HUES48 (cell line): ENCODE measurements around the gene CACNG4.

Experiments
- H3K27ac ChIP-seq: one replicate; pipeline ENCODE4 v1.7.0; 2013; ENCODE audit warnings: low read depth, low read length, inconsistent platforms
- H3K27me3 ChIP-seq: 2 replicates; pipeline ENCODE4 v1.6.1; 2013; ENCODE audit warnings: mild to moderate bottlenecking, low read length; ENCODE audit not compliant: control insufficient read depth, insufficient read depth
- H3K36me3 ChIP-seq: 2 replicates; pipeline ENCODE4 v1.6.1; 2013; ENCODE audit warnings: low read length; ENCODE audit not compliant: control insufficient read depth, insufficient read depth
- H3K4me1 ChIP-seq: 2 replicates; pipeline ENCODE4 v1.6.1; 2013; ENCODE audit warnings: mild to moderate bottlenecking, low read length; ENCODE audit not compliant: control insufficient read depth, insufficient read depth
- H3K4me3 ChIP-seq: 2 replicates; pipeline ENCODE4 v1.5.1; 2013; ENCODE audit warnings: mild to moderate bottlenecking, low read depth, low read length
- H3K9ac ChIP-seq: 2 replicates; pipeline ENCODE4 v1.6.1; 2013; ENCODE audit warnings: mild to moderate bottlenecking, low read depth, low read length, moderate library complexity
- H3K9me3 ChIP-seq: 2 replicates; pipeline ENCODE4 v1.6.1; 2013; ENCODE audit warnings: low read length; ENCODE audit not compliant: control insufficient read depth, insufficient read depth

Gene CACNG4

DNA sequence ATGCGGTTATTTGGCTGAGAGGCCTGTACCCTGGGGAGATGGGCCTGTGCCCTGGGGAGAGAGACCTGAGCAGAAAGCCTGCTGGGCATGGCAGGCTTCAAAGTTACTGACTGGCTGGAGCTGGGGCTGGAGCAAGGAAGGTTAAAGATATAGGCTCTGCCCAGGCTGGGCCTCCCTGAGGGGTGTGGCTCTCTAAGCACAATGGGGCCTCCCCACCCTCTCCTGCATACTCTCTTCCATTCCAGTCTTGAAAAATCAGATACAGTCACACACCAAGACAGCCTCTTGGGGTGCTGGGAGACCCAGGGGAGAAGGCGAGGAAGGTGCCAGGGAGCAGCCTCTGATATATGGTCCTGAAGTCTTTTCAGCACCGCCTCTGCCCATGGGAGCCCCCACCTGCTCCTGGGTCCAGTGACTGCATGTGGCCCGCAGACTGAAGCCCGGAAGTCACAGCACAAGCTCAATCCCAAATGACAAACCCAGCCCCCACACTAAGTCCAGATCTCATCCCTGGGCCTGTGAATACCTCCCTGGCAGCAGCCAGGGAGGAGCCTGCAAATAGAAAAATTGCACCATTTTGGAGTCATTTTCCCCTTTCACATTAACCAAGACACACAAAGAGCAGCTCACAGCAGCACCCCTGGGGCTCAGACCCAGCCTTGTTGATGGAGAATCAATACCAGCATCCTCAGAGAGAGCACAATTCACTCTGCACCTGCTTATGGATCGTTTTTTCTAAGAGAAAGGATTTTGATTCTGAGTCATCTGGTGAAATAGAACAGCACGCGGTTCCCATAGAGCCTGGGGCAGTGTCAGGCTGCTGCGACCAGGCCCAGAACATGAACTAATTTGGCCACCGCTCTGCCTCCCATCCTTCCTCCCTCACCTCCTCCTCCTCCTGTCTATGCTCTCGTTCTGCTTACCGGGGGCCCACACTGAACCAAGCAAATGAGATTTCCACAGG, 54.2 kb downstream of the CACNG4 start:
- Histone ChIP-seq H3K27ac (no peak overlapping the region), H3K9ac (no peak overlapping the region), H3K9me3 (no peaks in the 10 kb centered on the region), H3K36me3 (no peaks in the 10 kb centered on the region), H3K4me1 (no peaks in the 10 kb centered on the region; the same call in 1 of the 2 replicates), H3K4me3 (no peak overlapping the region), H3K27me3 (no peaks in the 10 kb centered on the region)

- Histone ChIP-seq H3K4me3 (no peak overlapping the region), H3K27ac (no peak overlapping the region), H3K9ac (no peak overlapping the region), H3K9me3 (no peaks in the 10 kb centered on the region), H3K27me3 (no peaks in the 10 kb centered on the region), H3K4me1 (no peaks in the 10 kb centered on the region), H3K36me3 (no peaks in the 10 kb centered on the region)
Observed at GRCh38 chr17:67019809-67020208, 55.3 kb downstream of the CACNG4 start.

- Histone ChIP-seq H3K4me1 (no peaks in the 10 kb centered on the region), H3K27me3 (no peaks in the 10 kb centered on the region), H3K27ac (no peak overlapping the region), H3K9me3 (no peaks in the 10 kb centered on the region), H3K36me3 (no peaks in the 10 kb centered on the region), H3K4me3 (no peak overlapping the region), H3K9ac (no peak overlapping the region)
Observed at GRCh38 chr17:67020293-67020766, 55.8 kb downstream of the CACNG4 start.

GRCh38 chr17:67021196-67021595, 56.7 kb downstream of the CACNG4 start:
- Histone ChIP-seq H3K27ac (no peak overlapping the region), H3K4me1 (no peaks in the 10 kb centered on the region), H3K9ac (no peak overlapping the region), H3K27me3 (no peaks in the 10 kb centered on the region), H3K9me3 (no peaks in the 10 kb centered on the region), H3K4me3 (no peak overlapping the region), H3K36me3 (no peaks in the 10 kb centered on the region)

GRCh38 chr17:67021743-67022450, 57.4 kb downstream of the CACNG4 start:
- no peaks in the 10 kb centered on the region for H3K27me3 ChIP-seq
- no peaks in the 10 kb centered on the region for H3K4me1 ChIP-seq
- no peak overlapping the region for H3K27ac ChIP-seq
- no peaks in the 10 kb centered on the region for H3K9me3 ChIP-seq
- no peak overlapping the region for H3K9ac ChIP-seq
- H3K36me3 ChIP-seq = no peaks in the 10 kb centered on the region
- no peak overlapping the region for H3K4me3 ChIP-seq

- Histone ChIP-seq H3K9ac (no peak overlapping the region), H3K36me3 (no peaks in the 10 kb centered on the region), H3K4me1 (no peaks in the 10 kb centered on the region), H3K27me3 (no peaks in the 10 kb centered on the region), H3K27ac (no peak overlapping the region), H3K4me3 (no peak overlapping the region), H3K9me3 (no peaks in the 10 kb centered on the region)
Observed at GRCh38 chr17:67022451-67022810, 57.9 kb downstream of the CACNG4 start.

GRCh38 chr17:67024736-67025135, 60.2 kb downstream of the CACNG4 start:
- Histone ChIP-seq H3K27ac (no peak overlapping the region), H3K36me3 (no peaks in the 10 kb centered on the region), H3K4me1 (no peaks in the 10 kb centered on the region), H3K27me3 (no peaks in the 10 kb centered on the region), H3K4me3 (no peak overlapping the region), H3K9me3 (no peaks in the 10 kb centered on the region), H3K9ac (no peak overlapping the region)

- no peaks in the 10 kb centered on the region for H3K4me1 ChIP-seq
- no peaks in the 10 kb centered on the region for H3K9me3 ChIP-seq
- H3K4me3 ChIP-seq = no peak overlapping the region
- H3K9ac ChIP-seq = no peak overlapping the region
- H3K27me3 ChIP-seq = no peaks in the 10 kb centered on the region
- no peak overlapping the region for H3K27ac ChIP-seq
- no peaks in the 10 kb centered on the region for H3K36me3 ChIP-seq
Observed at GRCh38 chr17:67025216-67025792, 60.8 kb downstream of the CACNG4 start.

GRCh38 chr17:67026341-67026740, 61.8 kb downstream of the CACNG4 start:
- H3K4me3 ChIP-seq = no peak overlapping the region
- no peaks in the 10 kb centered on the region for H3K4me1 ChIP-seq
- H3K27me3 ChIP-seq = no peaks in the 10 kb centered on the region
- no peak overlapping the region for H3K9ac ChIP-seq
- H3K27ac ChIP-seq = no peak overlapping the region
- H3K9me3 ChIP-seq = no peaks in the 10 kb centered on the region
- H3K36me3 ChIP-seq = no peaks in the 10 kb centered on the region

DNA sequence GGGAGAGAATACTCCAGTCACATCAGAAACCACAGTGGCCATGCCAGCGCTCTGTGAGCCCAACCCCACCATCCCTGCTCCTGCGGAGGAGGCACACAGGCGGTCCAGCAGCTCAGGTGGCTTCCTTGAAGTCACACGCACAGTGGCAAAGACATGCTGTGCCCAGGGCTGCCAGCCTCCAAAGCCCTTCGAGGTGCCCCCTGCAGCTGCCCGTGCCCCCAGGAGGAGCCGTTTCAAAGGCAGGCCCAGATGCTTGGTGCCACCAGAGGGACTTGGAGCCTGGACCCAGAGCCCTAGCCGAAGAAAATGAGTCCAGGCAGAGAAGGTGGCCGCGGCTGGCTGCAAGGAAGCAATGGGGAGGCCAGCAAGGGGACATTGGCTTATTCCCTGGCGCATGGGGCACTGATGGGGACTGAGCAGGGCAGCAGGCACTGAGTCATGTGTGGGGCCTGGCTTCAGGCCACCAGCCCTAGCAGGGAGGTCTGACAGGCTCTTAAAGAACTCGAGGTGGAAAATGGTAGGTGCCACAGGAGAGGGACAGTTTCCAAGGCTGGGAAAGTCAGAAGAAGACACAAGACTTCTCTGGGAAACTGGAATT, 62.6 kb downstream of the CACNG4 start:
- H3K4me1 ChIP-seq = no peaks in the 10 kb centered on the region
- no peak overlapping the region for H3K9ac ChIP-seq
- no peak overlapping the region for H3K4me3 ChIP-seq
- no peaks in the 10 kb centered on the region for H3K9me3 ChIP-seq
- H3K27ac ChIP-seq = no peak overlapping the region
- H3K27me3 ChIP-seq = no peaks in the 10 kb centered on the region
- H3K36me3 ChIP-seq = no peaks in the 10 kb centered on the region
